ENCODE measurements around the gene KSR1.

- no peak for TF ChIP-seq CTBP1 (IDR thresholded peaks at IDR 0.05; ENCODE audit: borderline replicate concordance)
- TF ChIP-seq SP1 (IDR thresholded peaks at IDR 0.05), result no peak
- TF ChIP-seq BHLHE40 (IDR thresholded peaks at IDR 0.05; ENCODE audit: borderline replicate concordance), result no peak
- TF ChIP-seq L3MBTL2 (conservative IDR thresholded peaks at IDR 0.05), result no peak
- no peak for TF ChIP-seq ARNT (IDR thresholded peaks at IDR 0.05)
- TF ChIP-seq ELF4 (IDR thresholded peaks at IDR 0.05), result no peak
- no peak for TF ChIP-seq SUZ12 (IDR thresholded peaks at IDR 0.05)
- TF ChIP-seq TARDBP (IDR thresholded peaks at IDR 0.05), result no peak
Observed at GRCh38 chr17:27458524-27458908, 2.3 kb downstream of the KSR1 start.
